DOHH2 (cell line): Measurements from ENCODE around the gene COA8.

Experiments
- H3F3A ChIP-seq: fragments of 200-600 bp; sonication (generic), shearing (Covaris generic); 2 replicates; pipeline ENCODE4 v1.6.0; 2016; ENCODE audit warnings: antibody characterized with exemption, mild to moderate bottlenecking; ENCODE audit not compliant: control insufficient read depth, insufficient read depth
- H3K27ac ChIP-seq: fragments of 200-600 bp; sonication (generic); 2 replicates; pipeline ENCODE4 v1.5.1; 2014; ENCODE audit warnings: low read depth, mild to moderate bottlenecking, low read length, moderate library complexity
- H3K27me3 ChIP-seq: fragments of 200-600 bp; sonication (generic); 2 replicates; pipeline ENCODE4 v1.6.1; 2014; ENCODE audit warnings: mild to moderate bottlenecking, low read length, mixed read lengths; ENCODE audit not compliant: control insufficient read depth
- H3K36me3 ChIP-seq: fragments of 200-600 bp; sonication (generic); 2 replicates; pipeline ENCODE4 v1.6.1; 2014; ENCODE audit warnings: mild to moderate bottlenecking, low read length, moderate library complexity, mixed read lengths; ENCODE audit not compliant: control insufficient read depth
- H3K4me1 ChIP-seq: fragments of 200-600 bp; sonication (generic); 2 replicates; pipeline ENCODE4 v1.6.1; 2014; ENCODE audit warnings: mild to moderate bottlenecking, low read length, mixed read lengths; ENCODE audit not compliant: control insufficient read depth
- H3K4me2 ChIP-seq: fragments of 200-600 bp; sonication (generic); 2 replicates; pipeline ENCODE4 v1.6.0; 2014; ENCODE audit warnings: mild to moderate bottlenecking, low read length, moderate library complexity
- H3K4me3 ChIP-seq: fragments of 200-600 bp; sonication (generic); 2 replicates; pipeline ENCODE4 v1.5.1; 2014; ENCODE audit warnings: mild to moderate bottlenecking, low read length, mixed read lengths
- H3K79me2 ChIP-seq: fragments of 200-600 bp; sonication (generic); 2 replicates; pipeline ENCODE4 v1.6.1; 2014; ENCODE audit warnings: mild to moderate bottlenecking, low read length, mixed read lengths; ENCODE audit not compliant: control insufficient read depth
- H3K9me2 ChIP-seq: fragments of 200-600 bp; sonication (generic); replicated peaks from 2 replicates; pipeline ENCODE4 v1.6.1; 2014; ENCODE audit warnings: mild to moderate bottlenecking, low read length, mixed read lengths; ENCODE audit not compliant: control insufficient read depth
- H3K9me3 ChIP-seq: fragments of 200-600 bp; sonication (generic); 2 replicates; pipeline ENCODE4 v1.6.1; 2014; ENCODE audit warnings: antibody characterized with exemption, low read length, mixed read lengths; ENCODE audit not compliant: control insufficient read depth, insufficient read depth
- H4K20me1 ChIP-seq: fragments of 200-600 bp; sonication (generic); 2 replicates; pipeline ENCODE4 v1.6.0; 2014; ENCODE audit warnings: low read depth, mild to moderate bottlenecking, antibody characterized with exemption, low read length, moderate library complexity; ENCODE audit not compliant: control insufficient read depth, insufficient read depth
- CTCF ChIP-seq: fragments of 200-600 bp; sonication (generic); IDR thresholded peaks from one replicate; pipeline ENCODE4 v1.5.1; 2014; ENCODE audit warnings: antibody characterized with exemption, mild to moderate bottlenecking, low read depth, low read length; ENCODE audit not compliant: poor library complexity, severe bottlenecking
- EZH2phosphoT487 ChIP-seq: fragments of 200-600 bp; sonication (generic); IDR thresholded peaks from 2 replicates; pipeline ENCODE4 v1.6.1; 2017; ENCODE audit warnings: borderline replicate concordance, mild to moderate bottlenecking, antibody characterized with exemption, low read length, moderate library complexity, mixed read lengths

The COA8 gene

GRCh38 chr14:103574707-103575285 lies 12.0 kb downstream of the COA8 start:
- no peaks in the 10 kb centered on the region for H3K9me2 ChIP-seq
- no peak overlapping the region for H3K4me2 ChIP-seq
- H4K20me1 ChIP-seq: no peaks in the 10 kb centered on the region
- no peaks in the 10 kb centered on the region for H3K27me3 ChIP-seq
- no peak for TF ChIP-seq EZH2phosphoT487
- TF ChIP-seq CTCF: no peak
- no peak overlapping the region for H3K4me3 ChIP-seq
- H3K9me3 ChIP-seq: no peaks in the 10 kb centered on the region
- peaks cover 25% of the 10 kb centered on the region for H3K36me3 ChIP-seq
- H3K79me2 ChIP-seq: peaks cover 12% of the 10 kb centered on the region
- 0 out of 2 replicates have a peak, but pooled peaks cover 3% of the 10 kb centered on the region for H3K4me1 ChIP-seq
- H3K27ac ChIP-seq: no peak overlapping the region
- peaks cover 3% of the 10 kb centered on the region for H3F3A ChIP-seq

- H3K9me3 ChIP-seq: no peaks in the 10 kb centered on the region
- H3K27ac ChIP-seq: no peak overlapping the region
These were observed 13.7 kb downstream of the COA8 start for GRCh38 chr14:103576371-103577024.

GRCh38 chr14:103578401-103579075 lies 15.8 kb downstream of the COA8 start:
- H3K27me3 ChIP-seq: no peaks in the 10 kb centered on the region
- H3K9me3 ChIP-seq: no peaks in the 10 kb centered on the region
- no peaks in the 10 kb centered on the region for H4K20me1 ChIP-seq
- no peak overlapping the region for H3K4me2 ChIP-seq
- H3K79me2 ChIP-seq: no peaks in the 10 kb centered on the region
- no peaks in the 10 kb centered on the region for H3K4me1 ChIP-seq
- no peaks in the 10 kb centered on the region for H3F3A ChIP-seq
- H3K4me3 ChIP-seq: no peak overlapping the region
- TF ChIP-seq CTCF (no peak), EZH2phosphoT487 (no peak)
- H3K9me2 ChIP-seq: no peaks in the 10 kb centered on the region
- H3K36me3 ChIP-seq: peaks cover 17% of the 10 kb centered on the region
- no peak overlapping the region for H3K27ac ChIP-seq

More at GRCh38 chr14:103576371-103577024, 13.7 kb downstream of the COA8 start:
- peaks cover 23% of the 10 kb centered on the region for H3K36me3 ChIP-seq
- H3K79me2 ChIP-seq: peaks cover 5% of the 10 kb centered on the region
- TF ChIP-seq CTCF (no peak), EZH2phosphoT487 (no peak)
- H3F3A ChIP-seq: peaks cover under 1% of the 10 kb centered on the region
- H3K4me2 ChIP-seq: no peak overlapping the region
- H3K9me2 ChIP-seq: no peaks in the 10 kb centered on the region
- H3K27me3 ChIP-seq: no peaks in the 10 kb centered on the region
- H4K20me1 ChIP-seq: no peaks in the 10 kb centered on the region
- no peak overlapping the region for H3K4me3 ChIP-seq
- 0 out of 2 replicates have a peak, but pooled peaks cover 3% of the 10 kb centered on the region for H3K4me1 ChIP-seq
